Erythroblast (primary cell): Measurements from ENCODE around the gene USP40.

ENCODE experiments used
- GATA1 ChIP-seq: IDR thresholded peaks from 2 replicates; pipeline ENCODE4 v1.6.1; 2011; ENCODE audit warnings: low read depth, mild to moderate bottlenecking, control low read depth, low read length, moderate library complexity
- POLR2A ChIP-seq: IDR thresholded peaks from 2 replicates; pipeline ENCODE4 v1.6.1; 2011; ENCODE audit warnings: mild to moderate bottlenecking, low read length

GRCh38 chr2:233572468-233572867 is 5.9 kb upstream of the USP40 start:
- no peak for TF ChIP-seq POLR2A
- no peak for TF ChIP-seq GATA1
